HFFc6 (cell line): ENCODE results near the gene UBAC2. TPM values are rescaled to one million over a fixed set of nuclear protein-coding genes. Genes with fewer than 3 reads are reported as not detected.

Source experiments
- DNase-seq: peaks from one replicate; pipeline ENCODE4 v3.0.0-alpha.2; 2018
- H3K27ac Mint-ChIP-seq: 2 replicates; pipeline ENCODE4 v1.8.0; 2020; ENCODE audit warnings: mild to moderate bottlenecking, mixed read lengths
- H3K27me3 Mint-ChIP-seq: 2 replicates; pipeline ENCODE4 v1.8.0; 2021; ENCODE audit warnings: mild to moderate bottlenecking, moderate library complexity, mixed read lengths; ENCODE audit not compliant: insufficient read depth
- H3K36me3 Mint-ChIP-seq: 2 replicates; pipeline ENCODE4 v1.8.0; 2021; ENCODE audit warnings: low read depth, mixed read lengths
- H3K4me1 Mint-ChIP-seq: 2 replicates; pipeline ENCODE4 v1.8.0; 2020; ENCODE audit warnings: low read depth, mixed read lengths
- H3K4me3 Mint-ChIP-seq: 2 replicates; pipeline ENCODE4 v1.8.0; 2020; ENCODE audit warnings: mild to moderate bottlenecking, moderate library complexity, mixed read lengths
- H3K9me3 Mint-ChIP-seq: 2 replicates; pipeline ENCODE4 v1.8.0; 2020; ENCODE audit warnings: mild to moderate bottlenecking, mixed read lengths
- CTCF ChIP-seq: fragments of 200-600 bp; sonication (generic); IDR thresholded peaks from 2 replicates; pipeline ENCODE4 v1.5.0; 2021; ENCODE audit warnings: antibody characterized with exemption, mild to moderate bottlenecking
- total RNA-seq, 6 experiments: library from RNA; stranded (reverse); fragmentation: NEBNext Ultra II Directional; extraction: Animal tissue kit (Norgen Biotek cat#: 25700); gene quantifications; 2 replicates in 1 of 6; 3 replicates in 5 of 6; pipeline ENCODE4 v1.2.3, GENCODE V29; 2021

UBAC2 gene
- total RNA-seq, 6 experiments from 2014 or later = 38.8 to 53.5 (median 46.4) TPM

GRCh38 chr13:99193152-99193551, 7.5 kb upstream of the UBAC2 start:
- Mint-ChIP-seq H3K4me3 (no peak overlapping the region), H3K27me3 (peaks cover 15% of the 10 kb centered on the region), H3K36me3 (no peaks in the 10 kb centered on the region), H3K9me3 (no peaks in the 10 kb centered on the region), H3K4me1 (peaks cover 12% of the 10 kb centered on the region), H3K27ac (no peak overlapping the region)
- no peak for DNase-seq
- no peak for TF ChIP-seq CTCF

- TF ChIP-seq CTCF = peak; percentile 53; the same call in 1 of the 2 replicates
- no peak overlapping the region for H3K27ac Mint-ChIP-seq
- no peak for DNase-seq
Observed at GRCh38 chr13:99196466-99197116, 4.1 kb upstream of the UBAC2 start.

GRCh38 chr13:99197117-99197651, 3.5 kb upstream of the UBAC2 start:
- no peak overlapping the region for H3K4me3 Mint-ChIP-seq
- no peak overlapping the region for H3K27ac Mint-ChIP-seq
- peaks cover 2% of the 10 kb centered on the region; the same call in 1 of the 2 replicates for H3K27me3 Mint-ChIP-seq
- DNase-seq = no peak
- H3K9me3 Mint-ChIP-seq = no peaks in the 10 kb centered on the region
- H3K36me3 Mint-ChIP-seq = no peaks in the 10 kb centered on the region
- TF ChIP-seq CTCF = no peak
- H3K4me1 Mint-ChIP-seq = peaks cover 18% of the 10 kb centered on the region

More at GRCh38 chr13:99196466-99197116, 4.1 kb upstream of the UBAC2 start:
- Mint-ChIP-seq H3K4me3 (no peak overlapping the region), H3K36me3 (no peaks in the 10 kb centered on the region), H3K9me3 (no peaks in the 10 kb centered on the region), H3K4me1 (peaks cover 19% of the 10 kb centered on the region), H3K27me3 (peaks cover 5% of the 10 kb centered on the region; the same call in 1 of the 2 replicates)

- H3K9me3 Mint-ChIP-seq = no peaks in the 10 kb centered on the region
Observed at GRCh38 chr13:99199541-99200431, 868 bp upstream of the UBAC2 start.

More at GRCh38 chr13:99199541-99200431, 868 bp upstream of the UBAC2 start:
- Mint-ChIP-seq H3K27ac (peak overlapping the region; percentile 95), H3K4me1 (peaks cover 24% of the 10 kb centered on the region), H3K27me3 (peaks cover 2% of the 10 kb centered on the region; the same call in 1 of the 2 replicates), H3K4me3 (peak overlapping the region; percentile 89), H3K36me3 (no peaks in the 10 kb centered on the region)
- TF ChIP-seq CTCF = no peak
- no peak for DNase-seq
